Glutamatergic neuron (in vitro differentiated cells): ENCODE data around the gene CAPN8. TPM values are rescaled to one million over a fixed set of nuclear protein-coding genes. Genes with fewer than 3 reads are reported as not detected.

ENCODE experiments used
- DNase-seq: peaks from one replicate; pipeline ENCODE4 v3.0.0; 2022
- H3K27ac Mint-ChIP-seq: one replicate; pipeline ENCODE4 v1.8.0; 2020; ENCODE audit warnings: mild to moderate bottlenecking, mixed read lengths, inconsistent platforms; ENCODE audit not compliant: unreplicated experiment
- H3K27me3 Mint-ChIP-seq: one replicate; pipeline ENCODE4 v1.8.0; 2020; ENCODE audit warnings: mild to moderate bottlenecking, moderate library complexity, mixed read lengths, inconsistent platforms; ENCODE audit not compliant: unreplicated experiment
- H3K36me3 Mint-ChIP-seq: one replicate; pipeline ENCODE4 v1.8.0; 2020; ENCODE audit warnings: mild to moderate bottlenecking, mixed read lengths, inconsistent platforms; ENCODE audit not compliant: unreplicated experiment
- H3K4me1 Mint-ChIP-seq: one replicate; pipeline ENCODE4 v1.8.0; 2020; ENCODE audit warnings: mild to moderate bottlenecking, low read depth, mixed read lengths, inconsistent platforms; ENCODE audit not compliant: unreplicated experiment
- H3K4me3 Mint-ChIP-seq: one replicate; pipeline ENCODE4 v1.8.0; 2020; ENCODE audit warnings: mild to moderate bottlenecking, mixed read lengths, inconsistent platforms; ENCODE audit not compliant: unreplicated experiment
- H3K9me3 Mint-ChIP-seq: one replicate; pipeline ENCODE4 v1.8.0; 2020; ENCODE audit warnings: mild to moderate bottlenecking, moderate library complexity, mixed read lengths, inconsistent platforms; ENCODE audit not compliant: unreplicated experiment
- CTCF ChIP-seq: fragments of 200-600 bp; sonication (generic); IDR thresholded peaks from one replicate; pipeline ENCODE4 v1.5.0; 2021; ENCODE audit not compliant: partially characterized antibody, unreplicated experiment
- long read RNA-seq: library from polyadenylated mRNA; unstranded; transcript quantifications from one replicate; pipeline ENCODE4 v2.0.0, GENCODE V29; 2020; ENCODE audit not compliant: unreplicated experiment
- total RNA-seq: library from RNA; stranded (reverse); fragmentation: NEBNext Ultra II Directional; extraction: Animal tissue kit (Norgen Biotek cat#: 25700); gene quantifications from one replicate; pipeline ENCODE4 v1.2.1, GENCODE V29; 2021; ENCODE audit not compliant: unreplicated experiment

CAPN8 gene
- total RNA-seq: not detected
- long read RNA-seq: 0 reads

- no peak for TF ChIP-seq CTCF
- H3K4me3 Mint-ChIP-seq: no peak within 1 kb of the TSS
Observed at GRCh38 chr1:223665592-223666312, at the start of gene CAPN8. CAPN8 (minus strand) TSS chr1:223665701; CDS start chr1:223665646, 55 bp downstream.

GRCh38 chr1:223714849-223715603, 49.5 kb upstream of the CAPN8 start:
- Mint-ChIP-seq H3K4me3 (no peak overlapping the region), H3K36me3 (peaks cover 5% of the 10 kb centered on the region), H3K4me1 (no peaks in the 10 kb centered on the region), H3K9me3 (peaks cover 2% of the 10 kb centered on the region), H3K27ac (no peak overlapping the region), H3K27me3 (peaks cover 6% of the 10 kb centered on the region)
- no peak for DNase-seq
- no peak for TF ChIP-seq CTCF

More at GRCh38 chr1:223665592-223666312, at the start of gene CAPN8:
- H3K27ac Mint-ChIP-seq: no peak within 1 kb of the TSS
- no peaks in the 10 kb centered on the region for H3K4me1 Mint-ChIP-seq
- peaks cover 2% of the 10 kb centered on the region for H3K9me3 Mint-ChIP-seq
- H3K36me3 Mint-ChIP-seq: no peaks in the 10 kb centered on the region
- H3K27me3 Mint-ChIP-seq: no peaks in the 10 kb centered on the region
- no peak for DNase-seq

GRCh38 chr1:223714421-223714724, 48.9 kb upstream of the CAPN8 start:
- peaks cover 5% of the 10 kb centered on the region for H3K36me3 Mint-ChIP-seq
- H3K27me3 Mint-ChIP-seq: peaks cover 6% of the 10 kb centered on the region
- no peaks in the 10 kb centered on the region for H3K4me1 Mint-ChIP-seq
- DNase-seq: no peak
- H3K27ac Mint-ChIP-seq: no peak overlapping the region
- no peak overlapping the region for H3K4me3 Mint-ChIP-seq
- H3K9me3 Mint-ChIP-seq: peaks cover 2% of the 10 kb centered on the region
- TF ChIP-seq CTCF: no peak

DNA sequence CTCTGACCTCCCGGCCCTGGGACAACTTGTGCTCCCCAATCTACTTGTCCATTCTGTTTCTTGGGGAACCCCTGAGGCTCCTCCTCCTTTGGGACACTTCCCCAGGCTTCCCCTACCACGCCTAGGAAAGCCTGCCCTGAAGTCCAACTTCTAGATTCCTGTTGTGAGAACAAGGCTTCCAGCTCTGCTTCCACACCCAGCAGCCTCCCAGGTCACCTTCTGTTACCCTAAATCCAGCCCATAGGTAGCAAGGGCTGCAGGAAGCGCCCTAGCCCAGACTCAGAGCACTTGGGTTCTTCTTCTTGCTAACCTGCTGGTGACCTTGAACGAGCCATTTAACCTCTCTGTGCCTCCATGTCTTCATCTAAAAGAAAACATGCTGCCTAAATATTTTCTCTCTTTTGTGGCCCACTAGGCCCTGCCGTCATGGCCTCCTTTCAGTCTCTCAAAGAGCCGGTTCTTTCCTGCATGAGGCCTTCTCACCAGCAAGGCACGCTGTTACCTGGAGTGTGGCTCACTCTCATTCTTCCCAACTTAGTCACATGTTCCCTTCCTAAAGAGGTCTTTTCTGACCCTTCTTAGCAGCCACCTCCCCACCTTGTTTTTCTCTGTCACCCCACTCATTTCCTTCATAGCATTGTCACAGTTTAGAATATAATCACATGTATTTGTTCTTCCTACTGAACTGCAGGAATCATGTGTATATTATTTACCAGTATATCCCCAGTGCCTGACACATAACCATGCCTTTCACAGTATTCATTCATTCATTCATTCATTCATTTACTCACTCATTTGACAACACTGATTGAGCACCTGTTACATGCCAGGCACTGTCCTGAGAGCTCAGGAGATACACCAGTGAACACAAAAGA, 48.3 kb upstream of the CAPN8 start:
- Mint-ChIP-seq H3K36me3 (peaks cover 5% of the 10 kb centered on the region), H3K4me1 (no peaks in the 10 kb centered on the region), H3K27me3 (peaks cover 6% of the 10 kb centered on the region), H3K4me3 (peak overlapping the region; percentile 84), H3K9me3 (peaks cover 2% of the 10 kb centered on the region), H3K27ac (no peak overlapping the region)
- no peak for TF ChIP-seq CTCF
- no peak for DNase-seq
